ENCODE data around the gene TDO2.
"Not testable (repeated sequence)": the region's sequence is repeated elsewhere in the genome, so short reads cannot be mapped to it uniquely, and the experiment has no call there.

Gene TDO2

DNA sequence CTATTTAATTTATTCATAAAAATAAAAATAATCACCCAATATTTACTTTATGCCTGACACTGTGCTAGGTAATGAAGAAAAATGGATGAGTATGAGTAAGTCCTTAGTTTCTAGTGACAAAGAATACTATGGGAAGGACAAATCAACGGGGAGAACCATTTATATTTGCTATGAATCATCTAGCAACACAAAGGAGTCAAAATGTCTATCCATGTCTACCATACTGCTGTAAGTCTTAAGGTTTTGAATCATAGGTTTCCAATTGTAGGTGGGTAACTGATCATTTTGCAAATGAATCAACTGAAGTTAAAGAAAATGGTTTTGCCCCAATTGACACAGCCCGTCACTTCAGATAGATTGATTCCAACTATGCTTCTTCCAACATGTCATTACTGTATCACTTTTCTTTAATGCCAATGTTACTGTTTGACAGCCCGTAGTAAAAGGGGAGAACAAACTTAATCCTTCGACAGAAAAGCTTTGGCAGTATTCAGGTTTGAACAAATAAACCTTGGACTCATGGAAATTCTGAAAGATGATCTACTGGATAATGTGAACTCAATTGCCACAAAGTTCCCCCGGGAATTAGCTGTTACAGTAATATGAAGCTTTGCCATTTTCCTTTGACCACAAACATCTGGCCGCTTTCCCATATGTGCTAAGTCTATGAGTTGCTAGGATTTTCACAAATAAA, 3.2 kb downstream of the TDO2 start:
- peak; percentile 35 for DNase-seq (ENCODE audit: low spot score)

DNA sequence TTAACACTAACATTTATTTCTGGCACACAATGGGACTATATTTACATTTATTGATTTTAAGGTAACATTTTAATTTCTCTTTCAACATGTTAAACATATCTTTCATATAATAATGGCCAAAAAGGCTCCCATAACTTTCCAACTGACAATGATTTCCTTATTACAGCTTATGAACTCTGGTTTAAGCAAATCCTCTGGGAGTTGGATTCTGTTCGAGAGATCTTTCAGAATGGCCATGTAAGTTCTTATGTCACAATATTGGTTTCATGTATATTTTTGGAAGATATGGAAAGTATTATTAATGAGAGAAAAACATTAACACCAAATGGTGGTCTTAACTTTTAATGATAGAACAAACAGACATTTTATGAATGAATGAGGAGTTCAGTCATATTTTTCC, 4.1 kb downstream of the TDO2 start:
- FAIRE-seq = no peak
- no peak for DNase-seq (ENCODE audit: low spot score)

More for the DNA sequence above, 3.2 kb downstream of the TDO2 start:
- peak; percentile 18 for FAIRE-seq

DNA sequence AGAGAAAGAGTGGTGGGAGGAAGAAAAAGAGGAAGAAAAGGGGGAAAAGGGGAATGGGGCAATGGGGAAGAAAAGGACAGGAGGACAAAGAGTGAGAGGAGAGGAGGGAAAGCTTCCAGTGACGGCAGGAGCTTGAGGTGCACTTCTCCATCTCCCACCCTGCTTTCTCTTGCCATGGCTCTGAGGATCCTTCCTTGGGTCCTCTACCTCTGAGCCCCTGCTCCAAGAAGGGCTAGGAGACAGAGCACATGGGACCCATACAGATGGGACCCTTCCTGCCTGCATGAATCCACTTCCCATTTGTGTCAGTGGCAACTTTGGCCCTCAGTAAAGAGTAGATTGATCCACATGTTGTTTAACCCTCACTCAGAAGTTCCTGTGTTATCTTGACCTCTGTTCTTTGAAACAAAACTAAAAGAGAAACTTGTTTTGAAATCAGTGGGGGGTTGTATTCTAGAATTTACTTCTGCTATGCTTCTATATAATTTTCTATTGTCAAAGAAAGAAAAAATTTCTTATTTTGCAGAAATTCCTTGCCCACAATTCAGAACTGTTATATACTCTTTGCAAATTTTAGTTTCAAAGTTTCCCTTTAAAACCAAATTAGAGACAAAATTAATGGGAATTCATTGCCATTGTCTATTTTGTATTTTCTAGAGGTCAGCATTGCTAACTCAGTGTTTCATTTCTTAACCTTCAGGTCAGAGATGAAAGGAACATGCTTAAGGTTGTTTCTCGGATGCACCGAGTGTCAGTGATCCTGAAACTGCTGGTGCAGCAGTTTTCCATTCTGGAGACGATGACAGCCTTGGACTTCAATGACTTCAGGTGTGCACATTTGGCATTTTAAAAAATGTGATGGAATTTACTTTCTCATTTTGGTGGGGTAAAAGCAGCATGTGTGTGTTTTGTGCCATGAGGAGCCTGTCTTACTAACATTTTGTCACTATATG, 5.0 kb downstream of the TDO2 start:
- FAIRE-seq (no peak), DNase-seq (ENCODE audit: low spot score) (no peak)

DNA sequence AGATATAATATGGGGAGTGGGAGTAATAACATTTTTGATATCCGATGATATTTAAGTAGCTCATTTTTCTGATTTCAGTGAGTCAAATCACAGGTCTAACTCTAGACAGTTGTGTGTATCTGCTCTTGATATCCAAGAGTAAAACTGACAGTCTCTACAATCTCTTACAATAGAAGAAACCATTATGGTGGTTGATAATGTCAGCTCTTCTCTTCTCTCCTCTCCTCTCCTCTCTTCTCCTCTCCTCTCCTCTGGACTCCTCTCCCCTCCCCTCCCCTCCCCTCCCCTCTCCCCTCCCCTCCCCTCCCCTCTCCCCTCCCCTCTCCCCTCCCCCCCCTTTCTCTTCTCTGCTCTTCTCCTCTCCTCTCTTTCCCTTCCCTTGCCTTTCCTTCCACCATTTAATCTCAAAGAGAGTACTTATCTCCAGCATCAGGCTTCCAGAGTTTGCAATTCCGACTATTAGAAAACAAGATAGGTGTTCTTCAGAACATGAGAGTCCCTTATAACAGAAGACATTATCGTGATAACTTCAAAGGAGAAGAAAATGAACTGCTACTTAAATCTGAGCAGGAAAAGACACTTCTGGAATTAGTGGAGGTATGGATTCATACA, 6.2 kb downstream of the TDO2 start:
- no peak for FAIRE-seq
- DNase-seq (ENCODE audit: low spot score) = no peak

DNA sequence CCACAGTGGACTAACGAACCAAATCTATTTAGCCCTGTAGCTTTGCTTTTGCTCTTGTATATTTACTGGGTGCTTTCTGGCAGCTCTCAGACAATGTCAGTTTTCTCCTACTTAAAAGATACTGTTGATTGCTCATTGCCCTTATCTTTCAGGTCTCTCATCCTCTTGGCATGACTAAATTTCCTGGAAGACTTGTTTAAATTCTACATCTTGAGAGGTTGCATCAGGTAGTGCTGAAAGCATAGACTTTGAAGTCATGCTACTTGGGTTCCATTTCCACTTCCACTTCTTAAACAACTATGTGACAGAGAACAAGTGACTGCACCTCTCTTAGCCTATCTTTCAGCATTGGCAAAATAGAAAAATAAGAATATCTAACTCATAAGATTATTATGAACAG, 8.4 kb downstream of the TDO2 start:
- FAIRE-seq = no peak
- no peak for DNase-seq (ENCODE audit: low spot score)

DNA sequence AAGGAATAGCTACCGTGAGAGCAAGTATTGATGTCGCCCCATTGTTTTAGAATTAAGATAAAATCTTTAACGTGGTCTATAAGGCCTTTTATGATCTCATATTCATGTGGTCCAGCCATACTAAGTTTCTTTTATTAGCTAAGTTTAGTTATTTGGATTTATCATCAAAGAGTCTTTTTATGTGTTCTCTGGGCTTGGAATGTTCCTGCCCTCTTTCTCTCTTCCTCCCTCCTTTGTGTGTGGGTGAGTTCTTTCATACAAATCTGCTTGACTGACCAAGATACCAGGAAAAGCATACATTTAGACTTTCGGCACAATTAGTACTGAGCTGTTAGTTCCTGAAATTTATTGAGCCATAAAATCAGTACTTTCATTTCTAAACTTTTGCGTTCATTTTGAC, 11.3 kb downstream of the TDO2 start:
- no peak for FAIRE-seq

DNA sequence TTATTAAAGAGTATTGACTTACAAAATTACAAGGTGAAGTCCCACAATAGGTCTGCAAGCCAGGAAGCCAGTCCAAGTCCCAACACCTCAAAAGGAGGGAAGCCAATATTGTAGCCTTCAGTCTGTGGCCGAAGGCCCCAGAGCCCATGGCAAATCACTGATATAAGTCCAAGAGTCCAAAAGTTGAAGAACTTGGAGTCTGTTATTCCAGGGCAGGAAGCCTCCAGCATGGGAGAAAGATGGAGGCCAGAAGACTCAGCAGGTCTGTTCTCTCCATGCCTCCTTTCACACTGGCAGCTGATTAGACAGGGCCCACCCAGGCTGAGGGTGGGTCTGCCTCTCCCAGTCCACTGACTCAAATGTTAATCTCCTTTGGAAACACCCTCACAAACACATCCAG, 18.1 kb downstream of the TDO2 start:
- DNase-seq (ENCODE audit: low spot score) (no peak), FAIRE-seq (no peak)

More for the DNA sequence above, 11.3 kb downstream of the TDO2 start:
- DNase-seq (ENCODE audit: low spot score) = no peak

DNA sequence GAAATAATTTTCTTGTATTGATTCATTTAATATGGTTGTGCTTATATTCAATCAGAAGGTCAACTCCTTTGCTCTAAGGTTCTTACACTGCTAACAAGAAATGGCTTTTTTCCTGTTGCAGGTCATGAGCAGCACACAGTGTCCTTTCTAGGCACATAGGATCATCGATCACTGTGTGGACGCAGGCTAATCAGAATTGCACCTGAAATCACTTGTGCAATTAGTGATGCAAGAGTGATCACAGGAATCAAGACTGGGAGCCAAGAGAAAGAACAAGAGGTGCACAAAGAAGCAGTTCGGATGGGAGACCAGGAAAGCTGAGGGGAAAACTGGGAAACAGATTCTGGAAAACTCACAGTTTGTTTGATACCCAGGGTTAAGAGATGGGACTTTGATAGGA, 21.1 kb downstream of the TDO2 start:
- DNase-seq (ENCODE audit: low spot score) = no peak
- no peak for FAIRE-seq

DNA sequence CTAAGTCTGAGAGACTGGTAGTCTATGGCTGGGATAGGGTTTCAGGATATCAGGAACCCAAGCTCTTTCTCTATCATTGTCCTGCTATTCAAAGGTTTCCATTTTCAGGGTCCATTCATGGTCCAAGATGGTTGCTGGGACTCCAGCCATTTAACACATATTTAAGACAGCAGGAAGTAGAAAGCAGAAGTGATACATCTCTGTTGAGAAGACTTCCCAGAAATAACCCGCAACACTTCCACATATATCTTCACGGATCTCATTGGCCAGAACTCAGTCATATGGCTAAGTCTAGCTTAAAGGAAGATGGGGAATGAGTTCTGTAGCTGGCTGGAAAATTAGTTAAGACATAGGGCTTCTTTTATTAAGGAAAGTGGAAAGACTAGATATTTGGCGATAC, 26.3 kb downstream of the TDO2 start:
- no peak for FAIRE-seq

DNA sequence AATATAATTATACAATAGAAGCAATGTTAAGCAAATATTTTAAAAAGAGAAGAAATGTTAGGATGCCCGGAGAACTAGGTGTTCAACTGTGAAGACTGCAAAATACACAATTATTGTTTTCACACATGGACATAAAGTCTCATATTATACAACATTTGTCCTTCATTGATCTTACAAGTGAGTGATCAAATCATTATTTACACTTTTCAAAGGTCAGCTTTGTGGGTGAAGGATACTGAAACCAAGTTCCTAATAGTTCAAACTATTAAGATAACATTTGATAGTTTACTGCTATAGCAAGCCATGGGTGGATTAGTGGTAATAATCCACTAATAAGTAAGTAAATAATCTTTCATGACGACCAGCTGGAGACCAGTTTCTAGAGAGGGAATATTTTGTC, 26.8 kb downstream of the TDO2 start:
- DNase-seq (ENCODE audit: low spot score) = no peak
- no peak for FAIRE-seq

More for the DNA sequence above, 26.3 kb downstream of the TDO2 start:
- no peak for DNase-seq (ENCODE audit: low spot score)

DNA sequence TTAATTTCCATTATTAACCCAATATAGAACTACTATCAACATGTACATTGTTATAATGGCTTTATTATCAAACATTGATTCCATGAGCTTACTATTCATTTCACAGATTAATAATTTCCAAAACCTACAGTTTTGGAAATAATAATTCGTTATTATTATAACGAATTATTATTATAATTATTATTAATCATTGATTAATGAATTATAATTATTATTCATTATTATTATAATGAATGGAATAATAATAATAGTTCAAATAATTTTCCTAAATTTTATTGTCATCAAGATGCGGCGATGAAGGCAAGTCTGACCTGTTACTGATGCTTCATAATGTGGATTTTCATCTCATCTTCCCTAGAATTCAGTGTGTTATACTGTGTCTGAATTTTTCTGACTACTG, 28.1 kb downstream of the TDO2 start:
- DNase-seq (ENCODE audit: low spot score) (no peak), FAIRE-seq (no peak)

DNA sequence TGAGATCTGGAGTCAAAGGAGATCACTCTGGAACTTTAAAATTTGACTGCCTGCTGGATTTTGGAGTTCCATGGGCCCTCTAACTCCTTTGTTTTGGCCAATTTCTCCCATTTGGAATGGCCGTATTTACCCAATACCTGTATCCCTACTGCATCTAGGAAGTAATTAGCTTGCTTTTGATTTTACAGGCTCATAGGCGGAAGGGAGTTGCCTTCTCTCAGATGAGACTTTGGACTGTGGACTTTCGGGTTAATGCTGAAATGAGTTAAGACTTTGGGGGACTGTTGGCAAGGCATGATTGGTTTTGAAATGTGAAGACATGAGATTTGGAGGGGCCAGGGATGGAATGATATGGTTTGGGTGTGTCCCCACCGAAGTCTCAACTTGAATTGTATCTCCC, 31.1 kb downstream of the TDO2 start:
- not testable (repeated sequence) for FAIRE-seq; DNase-seq (ENCODE audit: low spot score)

DNA sequence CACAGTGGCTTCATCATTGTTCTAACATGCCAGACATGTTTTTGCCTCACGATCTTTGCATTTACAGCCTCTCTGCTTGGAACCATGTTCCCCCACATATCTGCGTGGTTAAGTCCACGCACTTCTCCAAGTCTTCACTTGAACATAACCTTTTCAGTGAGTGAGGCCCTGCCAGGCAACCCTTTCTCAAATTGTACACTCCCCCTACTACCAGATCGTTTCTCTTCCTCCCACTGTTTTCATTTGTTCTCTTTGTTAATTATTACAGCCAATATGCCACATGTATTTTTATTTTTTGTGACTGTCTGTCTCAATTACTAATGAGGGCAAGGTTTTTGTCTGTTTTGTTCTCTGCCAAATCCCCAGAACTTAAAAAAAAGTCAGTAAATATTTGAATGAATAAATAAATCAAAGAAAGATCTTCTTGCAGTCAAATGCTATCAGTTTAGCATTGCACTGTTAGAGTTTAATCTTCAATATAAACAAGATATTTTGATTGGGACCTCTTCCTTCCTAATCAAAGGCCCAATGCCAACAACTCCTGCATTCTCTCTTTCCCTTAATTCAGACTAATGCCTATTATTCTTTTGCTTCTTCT, 32.0 kb downstream of the TDO2 start:
- FAIRE-seq (no peak), DNase-seq (ENCODE audit: low spot score) (no peak)

DNA sequence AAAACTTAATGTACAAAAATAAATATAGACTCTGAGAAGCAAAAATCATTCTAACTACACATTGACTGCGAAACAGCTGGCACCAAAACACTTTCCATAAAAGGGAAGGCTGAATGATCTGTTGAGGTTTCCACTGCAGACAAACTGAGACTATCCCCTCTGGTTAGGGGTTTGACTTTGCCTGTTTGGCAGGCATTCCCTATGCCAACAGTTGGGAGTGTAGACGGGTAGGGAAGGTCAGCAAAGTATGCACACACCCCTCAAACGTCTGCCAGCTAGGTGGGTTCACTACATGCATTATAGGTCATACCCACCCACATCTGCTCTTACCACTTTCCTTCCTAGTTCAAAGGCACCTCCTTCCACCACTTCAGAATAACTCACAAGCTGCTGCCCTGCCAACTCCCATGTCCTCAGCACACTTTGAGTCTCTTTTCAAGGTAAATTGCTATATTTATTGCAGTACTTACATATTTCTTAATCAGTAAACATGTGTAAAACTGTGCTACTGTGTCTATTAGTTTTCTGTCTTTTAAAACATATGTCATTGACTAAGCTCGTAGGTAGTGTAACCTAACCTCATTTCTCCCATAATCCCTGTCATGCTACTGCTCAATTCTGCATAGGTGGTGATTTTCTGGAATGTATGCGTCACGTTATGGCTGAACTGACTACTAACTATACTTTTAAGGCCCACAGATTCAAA, 37.7 kb downstream of the TDO2 start:
- no peak for DNase-seq (ENCODE audit: low spot score)
- no peak for FAIRE-seq

DNA sequence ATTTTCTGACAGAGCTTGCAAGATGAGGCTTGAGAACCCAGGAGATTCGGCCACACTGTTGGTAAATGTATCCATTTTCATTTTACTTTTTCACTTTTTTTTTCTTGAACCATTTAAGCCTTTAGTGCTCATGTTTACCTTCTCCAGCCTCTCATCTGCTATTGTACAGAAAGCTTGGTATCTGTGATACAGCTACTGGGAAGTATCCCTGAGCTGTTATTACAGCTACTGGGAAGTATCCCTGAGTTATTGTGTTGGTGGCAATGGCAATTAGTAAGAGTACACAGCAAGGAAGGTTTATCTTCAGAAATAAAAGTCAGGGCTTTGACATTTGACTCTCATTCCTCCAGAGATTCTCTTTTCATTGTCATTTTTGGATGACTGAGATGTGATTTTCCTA, 38.3 kb downstream of the TDO2 start:
- no peak for DNase-seq (ENCODE audit: low spot score)
- FAIRE-seq = no peak

DNA sequence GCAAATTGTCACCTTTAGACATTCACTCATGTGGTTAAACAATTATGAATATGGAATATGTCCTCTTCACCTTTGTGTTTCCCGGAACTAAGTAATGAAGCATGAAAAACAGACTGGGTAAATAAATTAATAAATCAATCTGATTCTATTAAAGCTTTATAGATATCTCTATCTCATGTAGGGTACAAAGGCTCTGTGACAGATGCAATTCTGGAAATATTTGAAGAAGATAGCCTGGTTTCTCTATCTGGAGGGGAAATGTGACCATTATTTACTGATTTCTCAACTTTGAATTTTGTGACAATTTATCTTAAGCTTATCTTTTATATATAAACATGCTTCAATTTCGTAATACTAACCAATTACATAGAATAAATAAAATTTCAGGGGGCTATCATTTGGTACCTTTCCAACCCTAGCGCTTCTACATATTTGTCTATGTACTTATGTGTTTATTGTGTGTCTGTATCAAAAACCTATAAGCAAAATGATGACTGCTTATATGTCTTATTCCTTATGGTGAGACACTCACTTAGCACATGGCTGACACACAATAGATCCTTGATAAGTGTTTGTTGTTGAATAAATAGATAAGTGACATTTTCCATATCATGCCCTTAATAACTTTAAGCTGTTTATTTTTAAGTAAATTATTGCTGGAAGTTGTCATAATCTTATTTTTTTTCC, 40.3 kb downstream of the TDO2 start:
- DNase-seq (ENCODE audit: low spot score) (no peak), FAIRE-seq (no peak)

DNA sequence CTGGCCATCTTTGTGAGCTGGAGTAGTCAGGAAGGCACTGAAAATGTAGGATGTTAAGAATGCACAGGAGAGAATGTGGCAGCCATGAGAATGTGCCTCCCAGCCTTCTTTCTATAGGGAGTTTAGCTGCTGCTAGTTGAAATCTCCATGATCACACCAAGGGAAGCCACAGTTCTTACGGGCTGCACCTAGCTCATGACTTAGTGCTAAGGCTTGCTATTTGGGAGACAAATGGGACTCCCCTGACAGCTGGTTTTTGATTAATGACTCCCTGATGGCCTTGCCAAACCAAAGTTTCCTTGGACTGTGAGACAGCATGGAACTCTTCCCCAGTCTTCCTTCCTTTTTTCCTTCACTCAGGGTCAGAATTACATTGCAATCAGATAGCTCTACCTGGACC, 41.0 kb downstream of the TDO2 start:
- FAIRE-seq (no peak), DNase-seq (ENCODE audit: low spot score) (no peak)

DNA sequence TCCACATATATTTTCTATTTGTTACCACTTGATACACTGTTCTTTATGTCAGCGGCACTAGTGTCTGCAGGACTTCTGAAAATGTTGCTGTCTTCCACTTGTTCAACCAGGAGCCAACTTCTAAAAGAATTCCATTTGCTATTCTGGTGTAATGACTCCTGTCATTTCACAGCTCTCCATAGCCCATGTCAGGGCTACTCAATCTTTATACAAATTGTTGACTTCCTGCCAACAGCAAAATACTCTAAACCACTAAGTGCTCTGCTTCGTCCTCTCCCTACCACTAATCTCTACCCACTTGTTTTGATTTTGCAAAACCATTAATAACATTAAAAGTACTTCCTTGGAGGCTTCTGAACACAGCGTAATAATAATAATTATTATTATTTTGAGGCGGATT, 43.0 kb downstream of the TDO2 start:
- no peak for FAIRE-seq
- no peak for DNase-seq (ENCODE audit: low spot score)

DNA sequence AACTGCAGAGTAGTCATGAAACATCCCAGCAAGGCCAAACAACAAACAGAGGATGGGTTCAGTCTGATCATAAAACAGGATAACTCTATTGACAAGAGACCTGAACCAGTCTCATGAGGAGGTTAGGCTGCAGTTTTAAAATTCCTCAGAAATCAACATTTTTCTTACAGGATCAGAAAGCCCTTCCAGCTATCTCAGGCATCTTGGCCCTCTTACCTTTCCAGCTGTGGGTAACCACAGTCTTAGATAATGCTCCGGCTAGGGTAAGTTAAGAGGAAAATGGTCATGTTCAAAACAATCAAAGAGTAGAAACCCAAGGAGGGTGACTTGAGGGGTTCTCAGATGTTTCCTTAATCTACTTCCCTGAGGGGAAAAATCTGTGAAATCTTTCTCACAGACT, 45.0 kb downstream of the TDO2 start:
- no peak for FAIRE-seq
- no peak for DNase-seq (ENCODE audit: low spot score)

DNA sequence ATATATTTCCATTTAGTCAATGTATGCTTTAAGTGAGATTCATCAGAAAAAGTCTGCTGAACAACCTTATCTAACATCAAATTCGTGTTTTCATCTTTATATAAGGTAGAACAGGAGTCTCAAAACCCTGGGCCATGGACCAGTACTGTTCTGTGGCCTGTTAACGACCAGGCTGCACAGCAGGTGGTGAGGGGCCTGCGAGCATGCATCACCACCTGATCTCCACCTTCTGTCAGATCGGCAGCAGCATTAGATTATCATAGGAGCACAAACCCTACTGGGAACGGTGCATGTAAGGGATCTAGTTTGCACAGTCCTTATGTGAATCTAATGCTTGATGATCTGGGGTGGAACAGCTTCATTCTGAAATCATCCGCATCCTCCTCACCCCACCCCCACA, 47.0 kb downstream of the TDO2 start:
- DNase-seq (ENCODE audit: low spot score) = no peak
- FAIRE-seq = no peak

DNA sequence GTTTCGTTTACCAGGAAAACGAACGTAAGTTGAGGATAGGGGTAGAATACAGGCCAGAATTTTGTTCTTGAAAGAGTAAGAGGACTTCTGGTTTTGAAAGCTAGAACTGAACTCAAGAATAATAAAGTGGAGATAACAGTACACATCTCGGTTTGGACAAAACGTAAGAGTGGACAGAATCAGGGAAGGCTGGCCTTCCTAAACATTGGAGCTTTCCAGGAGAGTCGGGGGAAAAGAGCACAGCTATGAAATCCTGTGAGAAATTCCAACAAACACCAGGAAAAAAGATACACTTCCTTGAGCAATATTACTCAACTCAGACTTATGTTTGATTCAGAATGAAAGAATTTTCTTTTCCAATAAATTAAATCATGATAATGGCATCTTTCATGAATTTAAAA, 49.0 kb downstream of the TDO2 start:
- no peak for FAIRE-seq
- DNase-seq (ENCODE audit: low spot score) = no peak
